ENCODE data around the gene LYVE1.
A peak's percentile ranks its signal among the peaks of the same experiment; 100 is the strongest.

LYVE1 gene

DNA sequence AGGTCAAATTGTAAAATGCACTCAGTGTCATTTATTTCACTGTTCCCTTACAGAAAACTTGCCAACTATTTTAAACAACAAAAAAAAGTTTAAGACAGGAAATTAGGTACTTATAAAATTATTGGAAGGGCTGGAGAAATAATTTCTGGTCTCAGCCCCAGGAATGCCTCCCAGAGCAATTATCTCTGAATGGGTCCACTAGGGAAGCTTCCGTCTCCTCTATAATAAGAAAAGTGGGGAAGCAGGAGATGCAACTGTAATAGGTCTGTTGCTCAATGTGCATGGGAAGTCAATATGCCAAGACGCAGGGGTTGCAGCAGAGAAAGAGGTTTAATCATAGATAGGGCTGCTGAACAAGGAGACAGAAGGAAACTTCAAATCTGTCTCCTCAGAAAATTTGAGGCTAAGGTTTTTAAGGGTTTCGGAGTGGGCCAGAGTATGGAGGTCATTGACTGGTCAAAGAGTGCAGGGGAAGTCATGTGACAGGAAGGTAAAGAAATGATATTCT lies 16.6 kb downstream of the LYVE1 start:
- DNase-seq: no peak

DNA sequence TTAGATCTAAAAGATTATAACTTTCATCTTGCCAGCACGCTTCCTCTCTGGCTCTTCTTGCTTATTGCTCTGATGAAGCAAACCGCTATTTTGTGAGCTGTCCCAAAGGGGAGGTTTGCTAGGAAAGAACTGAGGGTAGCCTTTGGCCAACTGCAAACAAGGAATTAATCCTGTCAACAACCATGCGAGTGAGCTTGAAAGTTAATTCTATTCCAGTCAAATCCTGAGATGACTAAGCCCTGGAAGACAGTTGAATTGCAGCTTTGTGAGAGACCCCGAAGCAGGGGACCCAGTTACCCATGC lies 17.2 kb downstream of the LYVE1 start:
- no peak for DNase-seq

DNA sequence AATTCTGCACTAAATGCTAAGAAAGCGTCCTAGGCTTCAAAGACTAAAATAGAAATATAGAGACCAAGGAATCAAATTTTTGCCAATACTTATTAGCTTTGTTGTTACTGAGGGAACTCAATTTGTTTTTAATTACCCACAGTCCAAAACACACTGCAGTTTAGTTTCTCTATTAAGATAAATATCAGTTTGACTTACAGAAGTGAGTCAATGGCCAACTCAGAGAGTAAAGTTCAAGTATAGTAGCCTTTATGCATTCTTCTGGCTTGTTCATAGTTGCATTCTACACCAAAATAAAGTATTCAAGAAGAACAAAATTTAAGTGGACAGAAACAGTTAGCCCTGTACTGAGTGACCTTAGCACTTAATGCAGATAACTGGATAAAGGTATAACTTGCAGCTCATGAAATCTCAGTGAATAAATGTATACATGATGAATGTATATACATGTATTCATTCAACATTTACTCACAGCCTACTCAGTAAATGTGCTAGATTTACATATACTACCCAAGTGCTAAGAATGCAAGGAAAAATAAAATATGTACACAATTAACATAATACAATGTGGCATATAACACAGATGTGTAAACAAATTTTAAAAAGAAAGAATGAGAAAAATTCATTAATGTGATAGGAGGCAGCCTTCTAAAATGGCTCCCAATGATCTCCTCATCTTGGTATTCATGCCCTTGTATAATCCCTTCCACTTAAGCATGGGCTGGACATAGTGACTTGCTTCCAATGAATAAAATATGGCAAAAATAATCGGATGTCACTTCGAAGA lies 17.8 kb downstream of the LYVE1 start:
- no peak for DNase-seq

DNA sequence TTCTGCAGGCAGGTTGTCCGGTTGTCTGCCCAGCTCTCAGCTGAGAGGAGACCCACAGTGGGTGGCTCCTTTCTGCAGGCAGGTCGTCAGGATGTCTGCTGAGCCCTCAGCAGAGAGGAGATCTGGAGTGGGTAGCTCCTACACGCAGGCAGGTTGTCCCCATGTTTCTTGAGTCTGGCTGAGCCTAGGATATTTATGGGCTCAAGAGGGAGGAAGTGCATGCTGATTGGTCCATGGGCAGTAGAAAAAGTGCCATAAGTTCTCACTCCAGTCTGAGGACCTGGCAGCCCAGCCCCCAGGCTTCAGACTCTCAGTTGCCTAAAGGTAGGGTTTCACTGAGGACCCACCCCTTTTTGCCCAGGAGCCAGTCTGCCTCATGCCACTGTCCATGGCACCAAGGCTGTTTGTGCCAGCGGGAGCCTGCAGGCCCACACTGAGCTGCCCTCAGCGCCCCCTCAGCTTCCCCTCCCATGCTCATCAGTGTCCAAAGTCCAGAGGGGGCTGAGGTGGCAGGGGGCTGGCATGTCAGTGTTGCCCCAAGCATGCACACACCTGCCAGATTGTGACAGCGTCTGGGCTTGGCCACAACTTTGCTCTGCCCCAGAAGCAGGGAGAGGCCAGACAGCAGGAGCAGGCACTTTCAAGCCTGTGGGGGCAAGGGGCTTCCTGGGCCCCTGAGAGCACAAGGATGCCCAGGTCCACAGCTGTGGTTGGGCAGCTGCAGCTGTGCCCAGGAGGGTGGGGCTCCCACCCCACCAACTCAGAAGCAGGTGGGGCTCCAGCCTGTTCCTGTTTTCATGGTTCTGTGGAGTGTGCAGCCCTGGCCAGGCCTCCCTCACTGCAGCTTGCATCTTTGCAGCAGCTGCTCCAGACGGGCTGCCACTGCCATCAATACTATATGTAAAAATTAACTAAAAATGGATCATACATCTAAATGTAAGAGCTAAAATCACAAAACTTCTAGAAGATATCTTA lies 23.7 kb downstream of the LYVE1 start:
- DNase-seq: no peak

DNA sequence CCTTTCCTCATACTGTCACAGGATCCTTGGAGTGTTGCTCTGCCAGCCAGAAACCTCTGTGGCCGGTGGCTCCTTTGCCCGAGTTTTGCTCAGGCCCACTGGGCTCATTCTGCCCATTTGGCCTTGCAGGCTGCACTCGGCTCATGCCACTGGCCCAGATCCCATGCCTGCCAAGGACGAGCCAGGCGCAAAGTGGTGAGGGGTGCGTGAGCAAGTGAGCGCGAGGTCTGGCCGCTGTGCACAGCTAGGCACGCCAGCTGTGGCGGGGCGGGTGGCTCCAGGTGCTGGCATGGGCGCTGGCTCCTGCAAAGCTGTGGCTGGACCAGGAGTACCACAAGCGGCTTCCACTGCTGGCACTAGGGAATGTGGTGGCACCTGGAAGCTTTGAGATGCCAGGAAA lies 24.7 kb downstream of the LYVE1 start:
- no peak for DNase-seq

DNA sequence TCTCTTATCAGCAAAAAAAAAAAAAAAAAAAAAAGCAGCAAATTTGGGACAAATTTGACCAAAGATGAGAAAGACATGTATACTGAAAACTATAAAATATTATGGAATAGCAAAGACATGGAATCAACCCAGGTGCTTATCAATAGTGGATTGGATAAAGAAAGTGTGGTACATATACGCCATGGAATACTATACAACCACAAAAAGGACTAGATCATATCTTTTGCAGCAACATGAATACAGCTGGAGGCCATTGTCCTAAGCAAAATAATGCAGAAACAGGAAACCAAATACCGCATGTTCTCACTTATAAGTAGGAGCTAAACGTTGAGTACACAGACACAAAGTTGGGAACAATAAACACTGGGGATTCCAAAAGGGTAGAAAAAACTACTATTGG lies 25.7 kb downstream of the LYVE1 start:
- DNase-seq: no peak

DNA sequence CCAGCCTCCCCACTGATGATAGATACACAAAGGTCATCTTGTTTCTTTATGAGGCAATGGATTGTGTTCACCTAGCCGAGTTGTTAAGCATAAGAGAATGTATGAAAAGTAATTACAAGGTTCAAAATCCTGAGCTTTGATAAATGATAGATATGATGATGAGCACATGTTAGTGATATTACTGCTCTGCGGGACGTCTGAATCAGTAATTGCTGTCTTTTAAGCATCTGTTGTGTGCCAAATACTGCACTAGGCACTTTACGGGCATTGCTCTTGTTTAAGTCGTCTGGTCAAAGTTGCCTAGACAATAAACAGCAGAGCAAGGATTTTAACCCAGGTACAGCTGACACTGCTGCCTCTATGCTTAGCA lies 26.9 kb downstream of the LYVE1 start:
- DNase-seq: peak in 1 of 2 experiments; percentile 58

DNA sequence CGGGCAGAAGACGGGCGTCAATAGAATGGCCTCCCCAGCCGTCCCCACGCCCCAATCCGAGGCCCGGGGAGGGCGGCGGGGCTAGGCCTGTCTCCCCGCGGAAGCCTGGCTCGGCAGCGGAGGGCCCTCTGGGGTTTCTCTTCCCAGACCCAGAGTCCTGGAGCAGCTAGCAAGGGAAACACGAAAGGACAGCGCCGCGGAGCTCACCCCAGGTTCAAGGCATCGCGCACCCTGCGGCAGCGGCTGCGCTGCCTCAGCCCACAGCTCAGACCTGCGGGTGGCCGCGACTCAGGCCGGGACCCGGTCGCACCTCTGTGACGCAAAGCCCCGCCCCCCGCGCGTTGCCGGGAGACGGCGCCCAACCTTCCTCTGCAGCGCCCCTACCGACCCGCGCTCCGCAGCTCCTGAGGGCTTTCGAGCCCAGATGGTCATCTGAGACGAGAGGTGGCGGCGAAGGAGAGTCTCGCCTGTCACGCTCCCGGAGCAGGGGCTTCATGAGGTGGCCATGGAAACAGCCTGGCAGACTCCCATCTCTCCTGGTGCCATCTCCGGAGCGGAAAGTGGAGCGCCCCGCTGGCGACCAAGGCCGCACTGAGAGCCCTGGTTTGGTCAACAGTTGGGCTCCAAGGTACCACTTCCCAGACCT lies 27.4 kb downstream of the LYVE1 start, which contains the start of gene RNF141:
TSS of gene RNF141 (minus strand) at position 273 of the 646 bp plus-strand sequence. CDS start 7,029 bp downstream, outside the sequence.
- DNase-seq: peak; percentile 95 to 96

DNA sequence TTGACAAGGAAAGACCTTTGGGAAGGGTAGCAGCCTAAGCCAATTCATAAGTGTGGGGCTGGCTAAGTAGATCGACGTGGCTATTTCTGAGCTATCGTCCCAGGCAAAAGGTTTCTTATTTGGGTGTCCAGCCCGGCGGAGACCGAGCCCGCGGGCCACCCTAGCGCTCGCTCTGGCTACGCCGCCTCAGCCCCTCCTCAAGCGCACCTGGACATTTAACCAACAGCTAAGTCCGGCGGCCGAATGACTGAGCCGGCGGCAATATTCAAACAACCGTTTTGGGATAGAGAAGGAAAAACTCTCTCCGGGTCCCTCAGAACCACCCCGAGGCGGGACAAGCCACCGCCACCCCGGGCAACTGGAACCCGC lies 27.9 kb downstream of the LYVE1 start:
- peak in 1 of 2 experiments; percentile 42 for DNase-seq

DNA sequence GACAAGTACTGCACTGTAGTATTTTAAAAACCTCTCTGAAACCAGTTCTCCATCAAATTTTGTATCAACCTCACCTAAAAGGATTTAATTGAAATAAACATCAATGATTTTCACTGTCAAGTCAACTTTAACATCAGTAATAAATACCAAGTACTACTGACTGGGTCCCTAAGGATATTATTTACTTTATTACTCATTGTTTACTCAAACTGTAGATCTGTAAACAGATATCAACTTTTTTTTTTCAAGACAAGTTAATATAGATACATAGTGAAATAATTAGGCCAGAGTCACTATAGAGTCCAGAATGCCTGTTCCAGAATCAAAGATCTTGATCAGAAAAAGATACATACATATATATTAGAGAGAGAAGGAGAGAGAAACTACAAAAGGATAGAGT lies 29.1 kb downstream of the LYVE1 start:
- DNase-seq: no peak

DNA sequence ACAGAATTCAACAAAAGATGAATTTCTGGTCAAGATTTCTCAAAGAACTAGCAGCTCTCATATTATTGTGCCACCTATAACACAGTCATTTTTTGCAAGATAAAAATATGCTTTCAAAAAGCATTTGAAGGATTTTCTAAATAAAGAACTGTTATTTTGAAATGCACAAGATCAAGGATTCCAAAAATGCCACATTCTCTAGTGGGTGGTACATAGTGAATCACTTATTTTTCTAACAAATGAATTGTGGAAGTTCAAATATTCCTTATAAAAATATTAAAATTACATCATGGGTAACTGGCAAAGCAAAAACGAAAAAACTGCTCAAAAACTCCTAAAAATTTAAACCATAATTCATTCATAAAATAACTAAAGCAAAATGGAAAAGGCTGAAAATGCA lies 29.5 kb downstream of the LYVE1 start:
- DNase-seq: no peak

DNA sequence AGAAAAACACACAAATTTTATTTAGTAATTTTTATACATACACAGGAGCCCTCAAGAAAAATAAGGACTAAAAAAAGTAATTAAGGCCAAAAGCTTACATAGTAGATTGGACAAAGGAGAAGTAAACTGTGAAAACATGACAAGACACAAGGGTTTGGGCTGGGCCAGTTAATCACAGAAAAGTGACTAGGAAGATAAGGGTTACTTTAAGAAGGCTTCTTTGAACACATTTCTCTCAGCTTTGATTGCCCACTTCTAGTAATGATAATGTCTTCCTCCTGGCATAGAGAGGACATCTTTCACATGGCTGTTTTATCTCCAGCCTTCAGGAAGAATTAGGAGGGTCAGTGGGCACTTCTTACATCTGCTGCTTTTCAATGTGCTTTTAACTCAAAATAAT lies 30.9 kb downstream of the LYVE1 start:
- no peak for DNase-seq

DNA sequence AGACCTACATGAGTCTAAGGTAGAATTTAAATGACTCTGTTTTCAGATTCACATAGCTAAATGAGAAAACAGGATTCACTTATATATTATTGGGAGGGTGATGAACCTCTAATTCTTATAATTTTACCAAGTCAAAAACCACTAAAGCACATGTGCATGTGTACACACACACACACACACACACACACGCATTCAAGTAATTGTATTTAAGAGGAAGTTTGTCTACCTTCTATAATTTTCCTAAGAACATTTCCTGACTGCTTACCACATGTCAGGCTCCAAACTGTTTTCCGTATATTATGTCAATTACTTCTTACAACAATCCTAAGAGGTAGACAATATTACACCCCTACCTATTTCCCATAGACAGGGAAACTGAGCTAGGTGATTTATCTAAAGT lies 34.1 kb downstream of the LYVE1 start:
- DNase-seq: no peak

DNA sequence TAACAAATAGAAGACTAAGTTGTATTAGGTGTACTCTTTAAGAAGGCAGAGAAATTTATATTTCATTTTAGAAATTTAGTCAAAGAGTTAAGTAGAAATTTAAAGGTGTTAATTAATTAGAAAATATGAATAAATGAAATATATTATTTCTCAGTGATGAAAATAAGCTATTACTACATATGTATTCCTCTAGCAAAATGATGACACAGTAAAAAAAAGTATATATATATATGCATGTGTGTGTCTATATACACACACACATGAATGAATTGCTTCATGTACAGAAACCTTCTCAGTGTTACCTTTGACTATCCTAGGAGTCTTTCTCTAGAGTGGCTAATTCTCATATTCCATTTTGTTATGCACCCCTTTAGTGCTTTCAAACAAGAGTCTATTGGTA lies 35.1 kb downstream of the LYVE1 start:
- DNase-seq: no peak

DNA sequence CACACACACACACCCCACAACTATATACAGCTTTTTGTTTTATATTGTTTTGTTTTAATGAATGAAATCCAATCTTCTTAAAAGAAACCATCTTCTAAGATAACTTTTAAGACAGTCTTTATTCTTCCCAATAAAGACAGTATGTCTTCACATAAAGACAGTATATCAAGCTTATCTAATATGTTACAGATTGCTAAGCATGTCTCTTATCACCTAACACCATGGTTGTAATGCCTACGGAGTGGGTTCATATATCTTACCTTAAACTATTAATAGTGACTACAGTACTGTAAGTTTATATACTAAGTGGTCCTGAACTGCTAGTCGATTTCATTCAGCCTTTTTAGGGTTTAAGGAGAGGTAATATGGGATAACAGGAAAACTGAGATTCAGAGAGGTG lies 35.9 kb downstream of the LYVE1 start:
- DNase-seq: no peak

DNA sequence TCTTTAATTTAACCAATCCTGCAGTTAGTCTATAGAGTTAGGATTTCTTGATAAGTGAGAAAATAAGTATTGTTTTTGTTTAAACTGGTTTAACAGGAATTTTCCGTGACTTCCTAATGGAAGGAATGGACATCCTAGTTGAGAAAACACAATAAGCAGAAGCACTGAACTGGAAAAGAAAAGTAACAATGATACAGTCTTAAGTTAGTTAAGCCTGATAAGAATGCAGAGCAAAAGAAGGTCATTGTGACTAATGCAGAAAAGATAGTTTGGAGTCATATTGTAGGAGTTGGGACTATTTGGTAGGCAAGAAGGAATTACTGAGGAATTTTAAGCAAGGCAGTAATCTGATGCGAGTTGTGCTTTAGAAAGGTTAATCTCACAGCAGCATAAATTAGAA lies 39.2 kb downstream of the LYVE1 start:
- DNase-seq: no peak

DNA sequence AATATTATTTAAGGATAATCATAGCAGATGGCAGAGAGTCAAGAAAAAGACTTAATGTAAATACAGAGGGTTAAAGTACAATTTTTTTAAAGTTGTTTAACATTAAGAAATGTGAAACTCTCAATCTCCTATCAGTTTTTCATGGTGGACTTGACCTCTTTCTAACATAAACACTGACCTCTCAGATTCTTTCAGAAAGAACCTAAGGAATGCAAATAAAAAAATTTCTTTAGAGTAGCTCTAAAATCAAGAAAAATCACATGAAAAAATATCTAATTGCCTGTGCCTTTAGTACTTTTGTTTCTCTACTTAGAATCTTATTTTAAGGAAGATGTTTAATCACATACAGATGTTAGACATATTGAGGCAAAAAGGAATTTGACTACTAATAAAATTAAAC lies 40.3 kb downstream of the LYVE1 start:
- no peak for DNase-seq

DNA sequence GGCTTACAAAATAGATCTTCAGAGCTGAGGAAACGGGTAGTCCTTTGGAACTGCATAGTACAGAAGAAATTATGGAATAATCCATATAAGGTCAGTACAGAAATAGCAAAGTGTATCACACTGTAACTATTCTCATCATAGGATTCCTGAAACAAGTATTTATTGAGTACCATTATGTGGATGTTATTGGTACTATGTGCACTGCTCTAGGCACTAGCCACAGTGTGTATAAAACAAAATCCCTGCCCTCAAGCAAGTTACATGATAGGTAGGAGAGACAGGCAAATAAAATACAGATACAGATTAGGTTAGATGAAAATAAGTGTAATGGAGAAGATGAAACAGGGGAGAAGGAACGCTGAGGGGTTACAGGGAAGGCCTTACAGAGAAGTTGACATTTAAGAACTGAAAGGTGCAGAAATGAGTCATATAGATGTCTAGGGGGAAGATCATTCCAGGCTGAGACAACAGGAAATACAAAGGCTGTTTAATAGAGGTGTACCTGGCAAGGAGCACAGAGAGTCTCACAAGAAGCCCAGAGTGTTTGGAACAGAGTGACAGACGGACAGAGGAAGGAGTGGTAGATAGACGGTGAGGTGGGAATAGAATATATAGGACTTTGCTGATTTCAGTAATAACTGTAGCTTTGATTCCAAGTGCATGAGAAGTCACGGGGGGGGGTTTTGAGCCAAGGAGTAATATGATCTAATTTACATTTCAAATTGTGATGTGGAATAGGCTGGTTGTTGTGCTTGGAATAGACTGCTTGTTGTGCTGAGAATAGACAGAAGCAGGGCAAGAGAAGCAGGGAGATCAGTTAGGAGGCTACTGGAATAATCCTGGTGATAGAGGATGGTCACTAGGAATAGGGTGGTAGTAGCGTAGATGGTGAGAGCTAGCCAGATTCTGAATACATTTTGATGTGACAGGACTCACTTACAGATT lies 41.2 kb downstream of the LYVE1 start:
- DNase-seq: no peak

DNA sequence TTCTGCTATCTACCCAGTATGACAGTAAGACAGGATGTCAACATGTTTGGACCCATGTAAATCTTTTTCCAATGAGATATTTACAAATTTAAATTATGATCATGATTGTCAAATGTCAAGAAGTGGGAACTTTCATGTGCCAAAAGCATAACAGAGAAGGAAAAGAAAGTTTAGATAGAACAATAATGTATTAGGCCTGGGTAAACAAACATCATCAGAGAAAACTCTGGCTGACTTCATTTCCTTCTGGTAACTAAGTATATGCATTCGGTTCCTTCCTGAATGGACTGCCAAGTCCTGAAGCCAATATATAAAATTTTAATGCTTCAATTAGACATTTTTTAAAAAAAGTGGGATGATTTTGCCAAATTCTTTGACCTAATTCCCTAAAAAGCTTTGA lies 44.0 kb downstream of the LYVE1 start:
- no peak for DNase-seq

DNA sequence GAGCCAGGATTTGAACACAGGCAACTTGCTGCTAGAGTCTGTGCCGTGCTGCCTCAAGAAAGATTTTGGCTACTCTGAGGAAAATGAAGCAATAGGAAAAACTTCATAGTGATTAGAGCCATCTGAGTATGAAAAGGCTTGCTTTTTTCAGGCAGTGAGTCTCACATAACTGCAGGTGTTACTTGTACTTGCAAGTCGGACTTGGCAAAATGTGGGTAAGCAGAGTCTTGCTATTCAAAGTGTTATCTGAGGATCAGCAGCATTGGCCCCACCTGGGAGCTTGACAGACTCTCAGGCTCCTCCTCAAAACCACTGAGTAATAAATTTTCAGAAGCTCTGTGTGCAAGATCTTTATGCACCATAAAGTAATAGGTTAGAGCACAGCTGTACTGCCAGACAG lies 45.5 kb downstream of the LYVE1 start:
- no peak for DNase-seq

DNA sequence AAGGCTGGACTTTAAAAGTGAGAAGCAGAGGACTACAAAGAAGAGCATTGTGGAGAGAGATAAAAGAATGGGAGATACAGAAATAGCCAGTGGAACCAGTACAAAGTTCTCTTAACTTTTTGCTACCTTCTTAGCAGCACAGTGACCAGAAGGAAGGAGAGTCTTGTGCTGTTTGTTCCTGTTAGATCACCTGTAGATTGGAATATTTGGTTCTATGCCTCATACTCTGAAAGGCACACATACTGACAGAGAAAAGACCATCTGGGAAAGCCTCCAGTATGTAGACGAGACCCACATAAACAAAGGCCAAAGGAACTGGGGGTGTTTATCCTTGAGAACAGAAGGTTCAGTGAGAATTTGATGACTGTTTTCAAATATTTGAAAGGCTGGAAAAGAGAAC lies 46.2 kb downstream of the LYVE1 start:
- DNase-seq: no peak

DNA sequence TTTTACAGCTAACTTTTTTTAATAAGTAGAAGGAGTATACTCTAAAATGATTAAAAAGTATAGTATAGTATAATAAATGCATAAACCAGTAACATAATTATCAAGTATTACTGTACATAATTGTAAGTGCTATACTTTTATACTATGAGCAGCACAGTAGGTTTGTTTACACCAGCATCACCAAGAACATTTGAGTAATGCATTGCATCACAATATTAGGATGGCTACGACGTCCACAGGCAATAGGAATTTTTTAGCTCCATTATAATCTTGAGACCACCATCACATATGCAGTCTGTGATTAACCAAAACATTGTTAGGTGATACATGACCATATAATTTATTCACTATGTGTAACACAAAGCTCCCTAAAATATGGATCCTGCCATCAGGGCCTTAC lies 47.9 kb downstream of the LYVE1 start:
- no peak for DNase-seq
